BJ (cell line): ENCODE data around the gene RXYLT1. TPM values are rescaled to one million over a fixed set of nuclear protein-coding genes. Genes with fewer than 3 reads are reported as not detected.

ENCODE experiments used
- CTCF ChIA-PET: fragments of 350-600 bp; formaldehyde crosslinking; extraction: SDS; loops from one replicate; lab custom pipeline; 2021; ENCODE audit warnings: antibody characterized with exemption, inconsistent platforms; lab: Yijun Ruan, JAX
- POLR2A ChIA-PET: fragments of 300-600 bp; sonication (Branson Sonifier 250); formaldehyde crosslinking; extraction: SDS; loops from one replicate; lab custom pipeline; 2021; ENCODE audit warnings: antibody characterized with exemption; lab: Charles Lee
- DNase-seq: peaks from one replicate; pipeline ENCODE4 v3.0.0-alpha.2; 2011; ENCODE audit warnings: low read depth
- H3K27me3 ChIP-seq: 2 replicates; pipeline ENCODE4 v1.6.0; 2011; ENCODE audit warnings: low read length; ENCODE audit not compliant: control insufficient read depth, insufficient read depth
- H3K36me3 ChIP-seq: 2 replicates; pipeline ENCODE4 v1.5.1; 2011; ENCODE audit warnings: low read length; ENCODE audit not compliant: control insufficient read depth, insufficient read depth
- H3K4me3 ChIP-seq: 2 replicates; pipeline ENCODE4 v1.5.1; 2011; ENCODE audit warnings: low read depth, mild to moderate bottlenecking, control low read depth, low read length
- CTCF ChIP-seq: IDR thresholded peaks from 2 replicates; pipeline ENCODE4 v1.5.1; 2011; ENCODE audit warnings: low read depth, mild to moderate bottlenecking, control low read depth, inconsistent platforms, low read length, moderate library complexity; ENCODE audit not compliant: insufficient read depth
- polyA plus RNA-seq: library from polyadenylated mRNA; depleted of rRNA; stranded (reverse); fragments of >200 nt; gene quantifications from 2 replicates; pipeline ENCODE4 v1.2.3, GENCODE V29; 2011

RXYLT1 gene
- polyA plus RNA-seq, 1 experiment = 7.3 TPM

GRCh38 chr12:63766498-63766897 lies 13.2 kb upstream of the RXYLT1 start:
- ChIA-PET CTCF (interaction anchor here (0.6 to 1.1 kb wide), 6 partner anchors 9 to 346 kb away, joined by 3 to 4 read pairs (median 3); partner anchors contain the start of gene DPY19L2), POLR2A (no interaction called here)
- H3K4me3 ChIP-seq = no peak overlapping the region
- TF ChIP-seq CTCF = no peak
- DNase-seq = no peak
- H3K36me3 ChIP-seq = no peaks in the 10 kb centered on the region
- 0 out of 2 replicates have a peak, but pooled peaks cover 5% of the 10 kb centered on the region for H3K27me3 ChIP-seq

GRCh38 chr12:63770375-63770774 lies 9.3 kb upstream of the RXYLT1 start:
- Histone ChIP-seq H3K27me3 (0 out of 2 replicates have a peak, but pooled peaks cover 3% of the 10 kb centered on the region), H3K36me3 (no peaks in the 10 kb centered on the region), H3K4me3 (no peak overlapping the region)
- no peak for TF ChIP-seq CTCF
- ChIA-PET POLR2A (no interaction called here), CTCF (interaction anchor here (0.6 to 1.9 kb wide), 2 partner anchors 31 to 641 kb away, joined by 3 to 6 read pairs; no protein-coding TSS in a partner anchor)
- DNase-seq = no peak

DNA sequence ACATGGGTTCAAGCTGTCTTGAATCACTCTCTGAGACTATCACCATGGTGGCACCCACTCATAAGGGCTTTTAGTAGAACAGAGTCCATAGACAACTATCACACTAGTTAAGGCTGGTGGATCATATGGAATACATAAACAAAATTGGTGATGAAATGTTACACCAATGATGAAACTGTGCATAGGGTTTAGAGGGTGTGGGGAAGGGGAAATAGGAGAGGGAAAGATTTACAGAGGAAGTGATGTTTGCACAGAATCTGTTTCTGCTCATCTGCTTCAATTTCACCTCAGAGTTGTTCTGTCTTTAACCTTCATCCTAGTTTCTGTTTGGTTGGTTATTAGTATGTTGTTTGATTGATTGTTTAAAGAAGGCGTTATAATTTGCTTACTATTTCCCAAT lies 2.4 kb upstream of the RXYLT1 start:
- Histone ChIP-seq H3K27me3 (no peaks in the 10 kb centered on the region; the same call in 1 of the 2 replicates), H3K4me3 (no peak overlapping the region), H3K36me3 (no peaks in the 10 kb centered on the region)
- TF ChIP-seq CTCF = no peak
- ChIA-PET POLR2A (no interaction called here), CTCF (no interaction called here)
- no peak for DNase-seq

DNA sequence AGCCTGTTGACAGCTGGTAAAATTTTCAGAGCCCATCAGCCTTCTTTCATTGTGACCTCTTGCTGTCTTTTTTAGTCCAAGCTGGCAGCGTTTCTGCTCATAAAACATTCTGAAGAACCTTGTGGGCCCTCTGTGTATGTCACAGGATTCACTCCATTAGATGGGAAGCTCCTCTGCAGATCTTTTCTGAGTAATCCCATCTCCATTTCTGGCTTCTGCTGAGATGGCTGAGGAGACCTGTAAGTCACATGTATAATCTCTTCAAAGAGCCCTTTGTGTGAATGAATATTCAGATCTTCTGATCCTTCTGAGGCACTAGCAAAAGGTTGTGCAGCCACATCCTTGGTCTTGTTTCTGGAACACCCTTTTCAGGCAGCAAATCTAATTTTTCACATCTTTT lies 2.8 kb downstream of the RXYLT1 start:
- DNase-seq = no peak
- Histone ChIP-seq H3K4me3 (no peak overlapping the region), H3K36me3 (peaks cover 2% of the 10 kb centered on the region), H3K27me3 (no peaks in the 10 kb centered on the region; the same call in 1 of the 2 replicates)
- CTCF ChIA-PET = no interaction called here
- POLR2A ChIA-PET = no interaction called here
- TF ChIP-seq CTCF = no peak

DNA sequence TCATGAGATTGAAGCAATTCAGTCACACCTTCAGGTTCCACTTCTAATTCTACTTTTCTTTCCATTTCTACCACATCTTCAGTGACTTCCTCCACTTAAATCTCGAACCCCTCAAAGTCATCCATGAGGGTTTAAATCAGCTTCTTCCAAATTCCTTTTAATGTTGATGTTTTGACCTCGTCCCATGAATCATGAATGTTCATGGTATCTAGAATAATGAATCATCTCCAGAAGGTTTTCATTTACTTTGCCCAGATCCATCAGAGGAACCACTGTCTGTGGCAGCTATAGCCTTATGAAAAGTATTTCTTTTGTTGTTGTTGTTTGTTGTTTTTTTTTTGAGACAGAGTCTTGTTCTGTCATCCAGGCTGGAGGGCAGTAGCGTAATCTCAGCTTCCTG lies 7.6 kb downstream of the RXYLT1 start:
- ChIA-PET CTCF (interaction anchor here (2.3 kb wide), 1 partner anchor 15 kb away, joined by 13 read pairs; no protein-coding TSS in a partner anchor), POLR2A (interaction anchor here (0.7 kb wide), 1 partner anchor 723 kb away, joined by 8 read pairs; no protein-coding TSS in a partner anchor)
- no peak for TF ChIP-seq CTCF

More for the DNA sequence above, 7.6 kb downstream of the RXYLT1 start:
- DNase-seq = peak; percentile 1
- H3K27me3 ChIP-seq = no peaks in the 10 kb centered on the region
- H3K36me3 ChIP-seq = peaks cover 2% of the 10 kb centered on the region
- no peak overlapping the region for H3K4me3 ChIP-seq
